GM10266 (cell line): ENCODE measurements around the gene CCNO.
A peak's percentile ranks its signal among the peaks of the same experiment; 100 is the strongest.

Source experiments
- DNase-seq: peaks from one replicate; pipeline ENCODE4 v3.0.0; 2012; ENCODE audit errors: extremely low spot score
- CTCF ChIP-seq: IDR thresholded peaks from 2 replicates; pipeline ENCODE4 v1.5.1; 2012; ENCODE audit warnings: mild to moderate bottlenecking, low read depth; ENCODE audit not compliant: control insufficient read depth, insufficient read depth; ENCODE audit errors: missing control alignments

Gene CCNO

GRCh38 chr5:55227664-55228430, 5.6 kb downstream of the CCNO start:
- TF ChIP-seq CTCF, result no peak
- peak; percentile 26 for DNase-seq

GRCh38 chr5:55226934-55227663, 6.3 kb downstream of the CCNO start, which contains the start of gene MCIDAS:
TSS of gene MCIDAS (minus strand) at chr5:55227315. CDS start at chr5:55227138, 177 bp downstream.
- peak; percentile 37 for TF ChIP-seq CTCF
- DNase-seq, result peak; percentile 88

GRCh38 chr5:55226027-55226933, 7.1 kb downstream of the CCNO start:
- peak; percentile 87 for TF ChIP-seq CTCF
- DNase-seq, result peak; percentile 86

- no peak for TF ChIP-seq CTCF
- DNase-seq, result peak; percentile 40
Observed at GRCh38 chr5:55225346-55225745, 8.1 kb downstream of the CCNO start.

GRCh38 chr5:55223812-55224240, 9.6 kb downstream of the CCNO start:
- no peak for DNase-seq
- TF ChIP-seq CTCF, result no peak

- no peak for TF ChIP-seq CTCF
- DNase-seq, result peak; percentile 24
Observed at GRCh38 chr5:55222985-55223811, 10.2 kb downstream of the CCNO start.
